OCI-LY1 (cell line): ENCODE results near the gene WNK2.

ENCODE experiments used
- H2AFZ ChIP-seq: fragments of 200-600 bp; sonication (generic), shearing (Covaris generic); 2 replicates; pipeline ENCODE4 v1.6.0; 2014; ENCODE audit warnings: antibody characterized with exemption, mild to moderate bottlenecking, low read length
- H3F3A ChIP-seq: fragments of 200-600 bp; sonication (generic), shearing (Covaris generic); 2 replicates; pipeline ENCODE4 v1.6.0; 2014; ENCODE audit warnings: mild to moderate bottlenecking, antibody characterized with exemption, low read length, moderate library complexity; ENCODE audit not compliant: insufficient read depth
- H3K27ac ChIP-seq: fragments of 200-600 bp; sonication (generic); 2 replicates; pipeline ENCODE4 v1.5.1; 2014; ENCODE audit warnings: low read length, mixed run types, mild to moderate bottlenecking, low read depth; ENCODE audit not compliant: poor library complexity, severe bottlenecking
- H3K27me3 ChIP-seq: fragments of 200-600 bp; sonication (generic); 2 replicates; pipeline ENCODE4 v1.6.0; 2014; ENCODE audit warnings: antibody characterized with exemption, mild to moderate bottlenecking, low read length, moderate library complexity; ENCODE audit not compliant: insufficient read depth
- H3K36me3 ChIP-seq: fragments of 200-600 bp; sonication (generic); 2 replicates; pipeline ENCODE4 v1.6.1; 2014; ENCODE audit warnings: mild to moderate bottlenecking, antibody characterized with exemption, low read length, moderate library complexity, mixed read lengths; ENCODE audit not compliant: insufficient read depth
- H3K4me1 ChIP-seq: fragments of 200-600 bp; sonication (generic); 2 replicates; pipeline ENCODE4 v1.5.1; 2014; ENCODE audit warnings: mild to moderate bottlenecking, low read length, moderate library complexity; ENCODE audit not compliant: insufficient read depth, severe bottlenecking
- H3K4me2 ChIP-seq: fragments of 200-600 bp; sonication (generic), shearing (Covaris generic); 2 replicates; pipeline ENCODE4 v1.6.1; 2014; ENCODE audit warnings: low read length
- H3K4me3 ChIP-seq: fragments of 200-600 bp; sonication (generic); 2 replicates; pipeline ENCODE4 v1.5.1; 2014; ENCODE audit warnings: low read length, low read depth, mild to moderate bottlenecking, mixed read lengths; ENCODE audit not compliant: poor library complexity, severe bottlenecking
- H3K79me2 ChIP-seq: fragments of 200-600 bp; shearing (Covaris generic); 2 replicates; pipeline ENCODE4 v1.6.1; 2016; ENCODE audit warnings: mixed run types, low read length, mixed read lengths; ENCODE audit not compliant: insufficient read depth
- H3K9ac ChIP-seq: fragments of 200-600 bp; sonication (generic), shearing (Covaris generic); 2 replicates; pipeline ENCODE4 v1.6.1; 2014; ENCODE audit warnings: mild to moderate bottlenecking, low read length, mixed read lengths
- H3K9me2 ChIP-seq: fragments of 200-600 bp; sonication (generic), shearing (Covaris generic); 2 replicates; pipeline ENCODE4 v1.6.1; 2014; ENCODE audit warnings: low read depth, mild to moderate bottlenecking, low read length, mixed read lengths
- H3K9me3 ChIP-seq: fragments of 200-600 bp; shearing (Covaris generic); 2 replicates; pipeline ENCODE4 v1.6.1; 2014; ENCODE audit warnings: low read length, mixed read lengths
- H4K20me1 ChIP-seq: fragments of 200-600 bp; sonication (generic), shearing (Covaris generic); 2 replicates; pipeline ENCODE4 v1.6.0; 2016; ENCODE audit warnings: mild to moderate bottlenecking, low read length; ENCODE audit not compliant: insufficient read depth
- EZH2 ChIP-seq: fragments of 200-600 bp; sonication (generic), shearing (Covaris generic); IDR thresholded peaks from 2 replicates; pipeline ENCODE4 v1.8.0; 2017; ENCODE audit warnings: borderline replicate concordance, mixed run types, mild to moderate bottlenecking, antibody characterized with exemption, low read length, moderate library complexity, mixed read lengths
- TF ChIP-seq, protein P1 (sequence below): fragments of 200-600 bp; sonication (generic), shearing (Covaris generic); IDR thresholded peaks from 2 replicates; pipeline ENCODE4 v1.5.1; 2017; ENCODE audit warnings: mild to moderate bottlenecking, antibody characterized with exemption, low read length, moderate library complexity, mixed read lengths

Gene WNK2

DNA sequence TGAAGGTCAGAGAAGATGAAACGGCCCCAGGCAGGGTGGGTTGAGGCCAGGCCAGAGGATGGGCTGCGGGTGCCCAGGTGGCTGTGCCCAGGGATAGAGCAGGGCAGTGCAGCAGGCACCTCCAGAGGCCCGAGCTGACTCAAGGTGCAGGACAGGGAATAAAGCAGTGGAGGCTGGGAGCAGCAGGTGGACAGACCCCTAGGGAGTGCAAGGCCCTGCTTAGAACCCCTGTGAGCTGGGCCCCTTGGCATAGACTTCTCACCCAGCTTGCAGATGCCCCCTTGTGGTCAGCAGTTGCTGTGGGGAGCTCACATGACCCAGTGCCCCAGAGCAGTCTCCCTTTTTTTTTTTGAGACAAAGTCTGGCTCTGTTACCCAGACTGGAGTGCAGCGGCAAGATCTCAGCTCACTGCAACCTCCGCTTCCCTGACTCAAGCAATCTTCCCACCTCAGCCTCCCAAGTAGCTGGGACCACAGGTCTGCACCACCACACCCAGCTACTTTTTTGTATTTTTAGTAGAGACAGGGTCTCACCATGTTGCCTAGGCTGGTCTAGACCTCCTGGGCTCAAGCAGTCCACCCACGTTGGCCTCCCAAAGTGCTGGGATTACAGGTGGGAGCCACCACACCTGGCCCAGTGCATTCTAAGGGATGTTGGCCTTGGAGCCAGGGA is 118.8 kb downstream of the WNK2 start:
- Histone ChIP-seq H3K4me2 (peak overlapping the region; percentile 24; the same call in 1 of the 2 replicates), H3K4me3 (no peak overlapping the region), H3K9me2 (no peaks in the 10 kb centered on the region), H3K27ac (peak overlapping the region; percentile 91), H3K79me2 (no peaks in the 10 kb centered on the region), H3K9me3 (no peaks in the 10 kb centered on the region), H3K9ac (peak overlapping the region; percentile 50), H3F3A (no peaks in the 10 kb centered on the region), H3K4me1 (peaks cover 77% of the 10 kb centered on the region), H2AFZ (no peak overlapping the region), H3K36me3 (peaks cover 23% of the 10 kb centered on the region; the same call in 1 of the 2 replicates), H4K20me1 (no peaks in the 10 kb centered on the region), H3K27me3 (no peaks in the 10 kb centered on the region)
- no peak for TF ChIP-seq EZH2
- TF ChIP-seq, protein P1, sequence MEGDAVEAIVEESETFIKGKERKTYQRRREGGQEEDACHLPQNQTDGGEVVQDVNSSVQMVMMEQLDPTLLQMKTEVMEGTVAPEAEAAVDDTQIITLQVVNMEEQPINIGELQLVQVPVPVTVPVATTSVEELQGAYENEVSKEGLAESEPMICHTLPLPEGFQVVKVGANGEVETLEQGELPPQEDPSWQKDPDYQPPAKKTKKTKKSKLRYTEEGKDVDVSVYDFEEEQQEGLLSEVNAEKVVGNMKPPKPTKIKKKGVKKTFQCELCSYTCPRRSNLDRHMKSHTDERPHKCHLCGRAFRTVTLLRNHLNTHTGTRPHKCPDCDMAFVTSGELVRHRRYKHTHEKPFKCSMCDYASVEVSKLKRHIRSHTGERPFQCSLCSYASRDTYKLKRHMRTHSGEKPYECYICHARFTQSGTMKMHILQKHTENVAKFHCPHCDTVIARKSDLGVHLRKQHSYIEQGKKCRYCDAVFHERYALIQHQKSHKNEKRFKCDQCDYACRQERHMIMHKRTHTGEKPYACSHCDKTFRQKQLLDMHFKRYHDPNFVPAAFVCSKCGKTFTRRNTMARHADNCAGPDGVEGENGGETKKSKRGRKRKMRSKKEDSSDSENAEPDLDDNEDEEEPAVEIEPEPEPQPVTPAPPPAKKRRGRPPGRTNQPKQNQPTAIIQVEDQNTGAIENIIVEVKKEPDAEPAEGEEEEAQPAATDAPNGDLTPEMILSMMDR: peak; percentile 84

DNA sequence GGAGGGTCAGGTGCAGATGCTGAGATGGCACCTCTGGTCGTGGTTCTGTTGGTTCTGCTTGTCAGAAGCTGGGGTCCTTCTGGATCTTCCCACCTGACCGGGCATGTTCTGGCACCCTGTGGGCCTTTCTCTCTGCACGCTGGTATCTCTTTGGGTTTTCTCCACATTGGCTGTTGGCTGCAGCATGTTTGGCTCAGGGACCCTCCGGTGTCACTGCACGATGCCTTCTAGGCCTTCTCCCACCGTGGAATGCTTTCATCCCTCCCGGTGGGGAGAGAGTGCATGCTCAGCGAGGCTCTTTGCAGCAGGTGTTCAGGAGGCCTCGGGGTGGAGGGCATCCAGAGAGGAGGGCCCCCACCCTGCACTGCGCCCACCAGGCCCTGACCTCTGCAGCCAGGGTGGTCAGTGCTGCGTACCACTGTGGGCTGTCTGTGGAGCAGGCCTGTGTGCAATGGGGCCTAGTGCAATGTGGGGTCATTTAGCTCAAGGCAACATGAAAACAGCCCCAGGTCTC is 119.4 kb downstream of the WNK2 start:
- no peak overlapping the region for H3K4me3 ChIP-seq
- no peaks in the 10 kb centered on the region for H3K9me2 ChIP-seq
- TF ChIP-seq EZH2: no peak
- TF ChIP-seq, protein P1: no peak
- no peaks in the 10 kb centered on the region for H3K9me3 ChIP-seq
- H3K4me2 ChIP-seq: no peak overlapping the region
- H3K9ac ChIP-seq: peak overlapping the region; percentile 44; the same call in 1 of the 2 replicates
- H3K27me3 ChIP-seq: no peaks in the 10 kb centered on the region
- no peaks in the 10 kb centered on the region for H4K20me1 ChIP-seq
- no peaks in the 10 kb centered on the region for H3F3A ChIP-seq
- H3K79me2 ChIP-seq: no peaks in the 10 kb centered on the region
- H3K36me3 ChIP-seq: peaks cover 23% of the 10 kb centered on the region; the same call in 1 of the 2 replicates
- H3K4me1 ChIP-seq: peaks cover 71% of the 10 kb centered on the region
- peak overlapping the region; percentile 91 for H3K27ac ChIP-seq
- H2AFZ ChIP-seq: no peak overlapping the region

DNA sequence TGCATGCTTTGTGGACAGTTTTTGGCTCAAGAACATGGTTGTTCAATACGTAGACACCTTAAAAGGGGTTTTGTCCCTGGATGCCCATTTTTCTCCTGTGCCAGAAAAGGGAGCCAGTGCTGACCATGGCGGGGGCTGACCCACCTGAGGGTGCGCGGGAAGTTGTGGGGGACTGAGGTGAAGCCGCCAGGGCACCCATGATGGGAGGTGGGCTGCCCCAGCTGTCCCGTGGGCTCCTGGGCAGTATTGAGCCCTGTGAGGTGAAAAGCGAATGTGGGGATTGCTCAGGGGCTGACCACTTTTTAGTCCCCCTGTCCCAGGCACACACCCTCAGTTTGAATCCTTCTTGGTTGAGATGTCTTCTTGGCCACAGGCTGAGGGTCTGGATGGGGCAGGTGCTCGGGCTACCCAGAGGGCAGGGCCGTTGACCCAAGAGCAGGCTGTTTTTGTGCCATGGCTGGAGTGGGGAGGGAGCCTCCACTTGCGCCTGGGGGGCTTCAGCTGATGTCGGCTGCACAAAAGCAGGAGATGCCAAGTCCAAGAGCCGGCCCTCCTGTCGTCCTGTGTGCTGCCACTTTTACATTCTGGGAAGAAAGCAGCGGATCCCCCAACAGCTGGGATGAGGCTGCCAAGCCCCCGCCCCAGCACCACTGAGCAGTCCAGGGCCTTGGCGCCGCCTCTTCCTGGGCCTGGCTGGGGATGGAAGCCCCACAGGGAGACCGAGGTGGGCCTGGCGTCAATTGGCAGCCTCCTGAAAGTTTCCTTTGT is 120.1 kb downstream of the WNK2 start:
- peaks cover 69% of the 10 kb centered on the region for H3K4me1 ChIP-seq
- H3K4me2 ChIP-seq: no peak overlapping the region
- H2AFZ ChIP-seq: no peak overlapping the region
- H3K9me3 ChIP-seq: no peaks in the 10 kb centered on the region
- H3K36me3 ChIP-seq: peaks cover 24% of the 10 kb centered on the region; the same call in 1 of the 2 replicates
- H3K9me2 ChIP-seq: no peaks in the 10 kb centered on the region
- no peaks in the 10 kb centered on the region for H3F3A ChIP-seq
- peak overlapping the region; percentile 44; the same call in 1 of the 2 replicates for H3K9ac ChIP-seq
- H3K27me3 ChIP-seq: no peaks in the 10 kb centered on the region
- peak overlapping the region; percentile 91 for H3K27ac ChIP-seq
- TF ChIP-seq, protein P1: no peak
- TF ChIP-seq EZH2: no peak
- no peaks in the 10 kb centered on the region for H4K20me1 ChIP-seq
- no peak overlapping the region for H3K4me3 ChIP-seq
- H3K79me2 ChIP-seq: no peaks in the 10 kb centered on the region
